Limb (tissue), 2 donors: ENCODE measurements around the gene SLC35A3.
"Not testable (repeated sequence)": the region's sequence is repeated elsewhere in the genome, so short reads cannot be mapped to it uniquely, and the experiment has no call there.

ENCODE experiments used
- DNase-seq, 2 donors: peaks; one replicate each; pipeline ENCODE4 v3.0.0-alpha.2; 2016; ENCODE audit errors: extremely low spot score in 2 of 2

The SLC35A3 gene

GRCh38 chr1:99969729-99970621, at the start of gene SLC35A3:
SLC35A3 (plus strand) TSS chr1:99969996; CDS start chr1:99993555, 23,559 bp downstream.
- DNase-seq, result peak; percentile 65 to 88

- no peak for DNase-seq
These were observed 35.0 kb upstream of the SLC35A3 start for GRCh38 chr1:99934801-99935200.

- DNase-seq, result no peak
These were observed 34.3 kb upstream of the SLC35A3 start for GRCh38 chr1:99935534-99935933.

GRCh38 chr1:99936071-99936470, 33.7 kb upstream of the SLC35A3 start:
- no peak for DNase-seq

- no peak for DNase-seq
These were observed 27.1 kb upstream of the SLC35A3 start for GRCh38 chr1:99942723-99943122.

GRCh38 chr1:99943223-99943794, 26.5 kb upstream of the SLC35A3 start:
- DNase-seq, result peak; percentile 11 to 35

- DNase-seq, result no peak
These were observed 25.6 kb upstream of the SLC35A3 start for GRCh38 chr1:99944192-99944591.

- no peak for DNase-seq
These were observed 24.6 kb upstream of the SLC35A3 start for GRCh38 chr1:99945174-99945573.

GRCh38 chr1:99950486-99950885, 19.3 kb upstream of the SLC35A3 start:
- DNase-seq, result no peak

- no peak for DNase-seq
These were observed 17.3 kb upstream of the SLC35A3 start for GRCh38 chr1:99952522-99952921.

GRCh38 chr1:99955375-99955774, 14.4 kb upstream of the SLC35A3 start:
- no peak for DNase-seq

- DNase-seq, result no peak
These were observed 13.0 kb upstream of the SLC35A3 start for GRCh38 chr1:99956755-99957154.

GRCh38 chr1:99957818-99958217, 12.0 kb upstream of the SLC35A3 start:
- no peak for DNase-seq

- DNase-seq, result not testable (repeated sequence)
These were observed 10.5 kb upstream of the SLC35A3 start for GRCh38 chr1:99959189-99959705.

- not testable (repeated sequence) for DNase-seq
These were observed 9.5 kb upstream of the SLC35A3 start for GRCh38 chr1:99960260-99960659.

GRCh38 chr1:99963041-99963795, 6.6 kb upstream of the SLC35A3 start:
- no peak for DNase-seq

- no peak for DNase-seq
These were observed 5.0 kb upstream of the SLC35A3 start for GRCh38 chr1:99964806-99965205.

GRCh38 chr1:99965646-99966375, 4.0 kb upstream of the SLC35A3 start:
- DNase-seq, result no peak

- no peak for DNase-seq
These were observed 1.6 kb upstream of the SLC35A3 start for GRCh38 chr1:99968214-99968613.

- no peak for DNase-seq
These were observed 502 bp upstream of the SLC35A3 start for GRCh38 chr1:99969260-99969728.

GRCh38 chr1:99970713-99971255, 988 bp downstream of the SLC35A3 start:
- no peak for DNase-seq
